B cell (primary cell): ENCODE measurements around the gene MUC4. TPM values are rescaled to one million over a fixed set of nuclear protein-coding genes. Genes with fewer than 3 reads are reported as not detected.

Experiments
- ATAC-seq: fragments of 200-7000 bp; cut with Tn5 transposase; one replicate; pipeline ENCODE4 v1.10.0; 2021; ENCODE audit warnings: low read depth, mild to moderate bottlenecking, moderate number of reproducible peaks, moderate library complexity
- CTCF ChIA-PET: fragments of 350-600 bp; sonication (Branson Sonifier 250); formaldehyde crosslinking; loops from one replicate; lab custom pipeline; 2021; ENCODE audit warnings: antibody characterized with exemption, inconsistent platforms; lab: Charles Lee
- POLR2A ChIA-PET: fragments of 350-600 bp; sonication (Branson Sonifier 250); formaldehyde crosslinking; loops from one replicate; lab custom pipeline; 2021; ENCODE audit warnings: antibody characterized with exemption; lab: Charles Lee
- DNase-seq: peaks from one replicate; pipeline ENCODE4 v3.0.0; 2013
- H2AFZ ChIP-seq: 2 replicates; pipeline ENCODE4 v1.6.1; 2012; ENCODE audit warnings: mild to moderate bottlenecking, low read depth, low read length; ENCODE audit not compliant: insufficient read depth, poor library complexity, severe bottlenecking
- H3K27ac ChIP-seq, 2 donors: 1 replicate in 1 of 2; 2 replicates in 1 of 2; pipeline ENCODE4 v1.5.1; 2012 to 2013; ENCODE audit warnings: low read length in 2 of 2, mild to moderate bottlenecking in 2 of 2, moderate library complexity in 1 of 2
- H3K27me3 ChIP-seq, 4 experiments: fragments of 200-600 bp in 1 of 4; sonication (generic) in 1 of 4; replicated peaks in 1 of 4; 1 replicate in 2 of 4; 2 replicates in 2 of 4; pipeline versions ENCODE4 v1.6.1 to v1.7.0; 2013 to 2016; ENCODE audit warnings: low read length in 3 of 4, mild to moderate bottlenecking in 2 of 4, mixed read lengths in 1 of 4, moderate library complexity in 1 of 4; ENCODE audit not compliant: insufficient read depth in 4 of 4, control insufficient read depth in 3 of 4; ENCODE audit errors: control extremely low read depth in 1 of 4
- H3K36me3 ChIP-seq, 2 experiments: replicated peaks in 1 of 2; 1 replicate in 1 of 2; 2 replicates in 1 of 2; pipeline versions ENCODE4 v1.6.1 to v1.7.1; 2013; ENCODE audit warnings: low read length in 1 of 2; ENCODE audit not compliant: insufficient read depth in 2 of 2, control insufficient read depth in 1 of 2; ENCODE audit errors: control extremely low read depth in 1 of 2, extremely low read depth in 1 of 2
- H3K4me1 ChIP-seq, 2 donors: fragments of 200-600 bp in 1 of 2; sonication (generic) in 1 of 2; 1 replicate in 1 of 2; 2 replicates in 1 of 2; pipeline versions ENCODE4 v1.5.1 to v1.6.1; 2013 to 2017; ENCODE audit warnings: low read length in 2 of 2; ENCODE audit not compliant: control insufficient read depth in 2 of 2, insufficient read depth in 2 of 2
- H3K4me2 ChIP-seq: replicated peaks from 2 replicates; pipeline ENCODE3; 2012; ENCODE audit warnings: mild to moderate bottlenecking, low read depth, low read length; ENCODE audit not compliant: poor library complexity, severe bottlenecking
- H3K4me3 ChIP-seq, 5 experiments: fragments of 200-600 bp in 1 of 5; sonication (generic) in 1 of 5; 1 replicate in 3 of 5; 2 replicates in 2 of 5; pipeline versions ENCODE4 v1.5.1 to v1.7.0; 2011 to 2016; ENCODE audit warnings: low read length in 4 of 5, mild to moderate bottlenecking in 4 of 5, low read depth in 2 of 5, control low read depth in 1 of 5, moderate library complexity in 1 of 5; ENCODE audit not compliant: insufficient read depth in 1 of 5; ENCODE audit errors: control extremely low read depth in 1 of 5, extremely low read depth in 1 of 5
- H3K79me2 ChIP-seq: fragments of 200-600 bp; sonication (generic); one replicate; pipeline ENCODE4 v1.6.0; 2016; ENCODE audit warnings: low read length; ENCODE audit not compliant: control insufficient read depth, insufficient read depth
- H3K9ac ChIP-seq: fragments of 200-600 bp; sonication (generic); 2 replicates; pipeline ENCODE4 v1.6.1; 2017; ENCODE audit warnings: mild to moderate bottlenecking, low read length, moderate library complexity
- H3K9me3 ChIP-seq, 3 donors: one replicate each; pipeline versions ENCODE4 v1.6.1 to v1.7.1; 2013; ENCODE audit warnings: low read length in 2 of 3; ENCODE audit not compliant: control insufficient read depth in 2 of 3, insufficient read depth in 1 of 3; ENCODE audit errors: control extremely low read depth in 1 of 3
- H4K20me1 ChIP-seq: 2 replicates; pipeline ENCODE4 v1.6.0; 2012; ENCODE audit warnings: mild to moderate bottlenecking, low read length; ENCODE audit not compliant: insufficient read depth, control insufficient read depth, poor library complexity, severe bottlenecking
- H3K27ac Mint-ChIP-seq: one replicate; pipeline ENCODE4 v1.8.0; 2021; ENCODE audit warnings: mixed read lengths
- H3K27me3 Mint-ChIP-seq: one replicate; pipeline ENCODE4 v1.8.0; 2021; ENCODE audit warnings: mixed read lengths
- H3K4me1 Mint-ChIP-seq: one replicate; pipeline ENCODE4 v1.8.0; 2021; ENCODE audit warnings: mixed read lengths
- H3K4me3 Mint-ChIP-seq: one replicate; pipeline ENCODE4 v1.8.0; 2021; ENCODE audit warnings: mixed read lengths
- H3K9me3 Mint-ChIP-seq: one replicate; pipeline ENCODE4 v1.8.0; 2022; ENCODE audit warnings: mixed read lengths; ENCODE audit not compliant: insufficient read depth
- CTCF ChIP-seq: fragments of 200-600 bp; IDR thresholded peaks from one replicate; pipeline ENCODE4 v1.8.0; 2022; ENCODE audit warnings: antibody characterized with exemption, mild to moderate bottlenecking
- EZH2 ChIP-seq: IDR thresholded peaks from 2 replicates; pipeline ENCODE4 v1.6.1; 2012; ENCODE audit warnings: borderline replicate concordance, low read depth, mild to moderate bottlenecking, moderate library complexity, low read length; ENCODE audit not compliant: insufficient read depth, poor library complexity, severe bottlenecking
- WGBS: methylation state at CpG from one replicate; pipeline ENCODE4 v1.1.5; 2013; ENCODE audit warnings: missing lambda C conversion rate; ENCODE audit not compliant: insufficient coverage; 5-methylcytosine and 5-hydroxymethylcytosine counted together
- intact Hi-C: fragments of 100-400 bp; cut with micrococcal nuclease; formaldehyde crosslinking; loops from one replicate; pipeline ENCODE4 v1.10.0; 2022
- polyA plus RNA-seq: library from polyadenylated mRNA; depleted of rRNA; stranded (reverse); fragments of >200 nt; gene quantifications from 2 replicates; pipeline ENCODE4 v1.2.3, GENCODE V29; 2012
- total RNA-seq, 2 donors: library from RNA; stranded (reverse); fragments of 120-200 nt in 1 of 2; gene quantifications; 1 replicate in 1 of 2; 2 replicates in 1 of 2; pipeline versions ENCODE4 v1.2.3 to v1.2.4, GENCODE V29; 2013 to 2022

MUC4 gene
- total and polyA plus RNA-seq, 2 donors (not counting 1 experiment from before 2014, with no cell fraction given), result 0.22 to 1.2 TPM

GRCh38 chr3:195853036-195853435, 41.3 kb upstream of the MUC4 start:
- ATAC-seq, result no peak
- Histone ChIP-seq H3K4me2 (no peak overlapping the region), H3K4me3 (no peak overlapping the region), H3K79me2 (no peaks in the 10 kb centered on the region), H3K27me3 (no peaks in the 10 kb centered on the region), H4K20me1 (no peaks in the 10 kb centered on the region), H3K4me1 (peaks cover 4 to 8% of the 10 kb centered on the region in 2 donors), H2AFZ (no peak overlapping the region), H3K9me3 (no peaks in the 10 kb centered on the region), H3K9ac (no peak overlapping the region), H3K36me3 (no peaks in the 10 kb centered on the region), H3K27ac (no peak overlapping the region)
- intact Hi-C loops, result loop anchor here (10.0 kb wide), 1 partner anchor 228 kb away; no protein-coding TSS in a partner anchor
- DNase-seq, result no peak
- Mint-ChIP-seq H3K9me3 (no peaks in the 10 kb centered on the region), H3K27me3 (peaks cover 27% of the 10 kb centered on the region), H3K27ac (no peak overlapping the region), H3K4me1 (peaks cover 7% of the 10 kb centered on the region), H3K4me3 (no peak overlapping the region)
- CTCF ChIA-PET, result interaction anchor here (1.0 to 6.7 kb wide), 6 partner anchors 8 to 295 kb away, joined by 4 to 33 read pairs (median 6); partner anchors contain the start of gene TNK2
- POLR2A ChIA-PET, result interaction anchor here (0.6 kb wide), 2 partner anchors 41 to 58 kb away, joined by 4 to 6 read pairs; no protein-coding TSS in a partner anchor
- no peak for TF ChIP-seq CTCF
- no peak for TF ChIP-seq EZH2
- 96% methylated on average over 20 of the region's 20 CpGs for WGBS

- Histone ChIP-seq H3K27me3 (no peaks in the 10 kb centered on the region), H3K79me2 (no peaks in the 10 kb centered on the region), H4K20me1 (no peaks in the 10 kb centered on the region), H3K9ac (peak overlapping the region; percentile 33), H3K27ac (no peak overlapping the region), H3K4me1 (peaks cover 4 to 8% of the 10 kb centered on the region in 2 donors), H3K4me3 (peak overlapping the region in 2 of 5 experiments; percentile 12 to 15), H3K4me2 (peak overlapping the region; percentile 65), H3K36me3 (no peaks in the 10 kb centered on the region), H3K9me3 (no peaks in the 10 kb centered on the region), H2AFZ (peak overlapping the region; percentile 47)
- H3K9me3 Mint-ChIP-seq, result no peaks in the 10 kb centered on the region
- TF ChIP-seq CTCF, result peak; percentile 100
- TF ChIP-seq EZH2, result no peak
- ATAC-seq (peak; percentile 100), DNase-seq (peak; percentile 93)
- peak overlapping the region; percentile 53 for H3K27ac Mint-ChIP-seq
- 13% methylated on average over 31 of the region's 31 CpGs for WGBS
- H3K4me3 Mint-ChIP-seq, result peak overlapping the region; percentile 57
- H3K4me1 Mint-ChIP-seq, result peaks cover 7% of the 10 kb centered on the region
- peaks cover 27% of the 10 kb centered on the region for H3K27me3 Mint-ChIP-seq
- ChIA-PET CTCF (interaction anchor here (0.6 to 6.7 kb wide), 24 partner anchors 8 to 579 kb away, joined by 3 to 33 read pairs (median 4); partner anchors contain the start of genes TNK2 and XXYLT1), POLR2A (no interaction called here)
- intact Hi-C loops, result loop anchor here (2.0 to 10.0 kb wide), 3 partner anchors 198 to 580 kb away; partner anchors contain the start of gene XXYLT1
Observed at GRCh38 chr3:195850857-195851543, 39.3 kb upstream of the MUC4 start.
